ENCODE data around the gene PCSK2. TPM values are rescaled to one million over a fixed set of nuclear protein-coding genes. Genes with fewer than 3 reads are reported as not detected.

The PCSK2 gene
- total and polyA plus RNA-seq, 2 of the 8 experiments (the other 6 are each of a cell fraction or from before 2014, with no cell fraction given), result 1.9 to 4.2 TPM

DNA sequence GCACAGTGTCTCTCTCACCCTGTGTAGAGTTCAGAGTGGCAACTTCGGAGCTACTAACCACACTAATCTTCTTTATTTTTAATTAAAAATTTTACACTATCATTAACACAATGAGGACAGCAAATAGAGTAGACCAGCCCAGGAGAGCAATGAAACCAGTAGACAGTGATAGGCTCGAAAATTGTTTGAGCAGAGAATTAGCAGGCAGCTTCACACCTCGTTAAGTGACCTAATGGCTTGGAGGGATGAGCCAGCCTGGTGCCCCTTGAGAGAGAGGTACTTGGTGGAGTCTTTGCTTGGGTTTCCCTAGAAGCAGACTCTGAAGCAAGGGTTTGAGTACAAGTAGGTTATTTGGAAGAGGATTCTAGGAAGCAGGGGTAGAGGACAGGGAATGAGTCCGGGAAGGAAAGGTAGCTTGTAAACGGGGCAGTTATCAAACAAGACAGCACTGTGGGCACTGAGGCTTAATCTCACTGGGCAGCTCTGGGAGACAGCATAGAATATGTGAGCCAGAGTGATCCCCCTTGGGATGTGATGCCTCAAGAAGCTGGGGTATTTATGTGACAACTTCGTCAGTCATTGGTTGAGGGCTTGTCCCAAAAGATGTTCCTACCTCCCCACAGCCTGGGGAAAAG is 146.1 kb downstream of the PCSK2 start:
- DNase-seq (ENCODE audit: low read depth in 1 of 2, low spot score in 2 of 2), result no peak
- Histone ChIP-seq H3K9me3 (ENCODE audit: insufficient read depth in 2 of 2, low read depth in 1 of 2, low read length in 1 of 2) (no peaks in the 10 kb centered on the region), H3K18ac (ENCODE audit: extremely low read depth, low read length) (no peak overlapping the region), H3K56ac (replicated peaks; ENCODE audit: insufficient read length, low read depth, low read length) (no peak overlapping the region), H3K79me2 (ENCODE audit: control insufficient read depth in 1 of 2, insufficient read depth in 2 of 2, low read length in 2 of 2) (no peaks in the 10 kb centered on the region), H3K14ac (ENCODE audit: insufficient read length) (no peak overlapping the region), H2AFZ (ENCODE audit: low read length) (no peak overlapping the region), H4K8ac (ENCODE audit: extremely low read depth, insufficient read depth, low read length) (no peak overlapping the region), H2BK20ac (ENCODE audit: low read length) (no peak overlapping the region), H4K5ac (ENCODE audit: insufficient read length, low read depth, low read length) (no peak overlapping the region), H3K27me3 (replicated peaks in 1 of 4; ENCODE audit: control insufficient read depth in 3 of 4, extremely low read depth in 1 of 4, insufficient read depth in 3 of 4, low read length in 3 of 4) (no peaks in the 10 kb centered on the region), H3K4me1 (replicated peaks in 1 of 4; ENCODE audit: control insufficient read depth in 3 of 4, insufficient read depth in 4 of 4, low read length in 3 of 4) (0 out of 7 replicates have a peak, but pooled peaks cover 0 to 2% (median 0%) of the 10 kb centered on the region in 4 experiments), H3K4me3 (ENCODE audit: extremely low read depth in 1 of 4, insufficient read depth in 2 of 4, low read depth in 3 of 4, low read length in 4 of 4) (no peak overlapping the region), H3K4ac (replicated peaks; ENCODE audit: insufficient read length, low read depth, low read length) (no peak overlapping the region), H3K9ac (replicated peaks in 1 of 4; ENCODE audit: extremely low read depth in 1 of 4, low read depth in 3 of 4, low read length in 3 of 4) (no peak overlapping the region), H4K91ac (replicated peaks; ENCODE audit: insufficient read length, low read length) (no peak overlapping the region), H4K20me1 (replicated peaks in 1 of 2; ENCODE audit: control insufficient read depth in 1 of 2, insufficient read depth in 2 of 2, low read length in 2 of 2) (no peaks in the 10 kb centered on the region), H2BK5ac (ENCODE audit: low read depth, low read length) (no peak overlapping the region), H3K23me2 (ENCODE audit: low read depth, low read length) (no peaks in the 10 kb centered on the region), H3K4me2 (ENCODE audit: insufficient read depth in 1 of 2, low read depth in 2 of 2, low read length in 2 of 2) (no peak overlapping the region), H3K27ac (ENCODE audit: low read depth, low read length) (no peak overlapping the region), H3K79me1 (ENCODE audit: low read depth, low read length) (no peaks in the 10 kb centered on the region), H2BK12ac (ENCODE audit: low read depth, low read length) (no peak overlapping the region), H2AK5ac (ENCODE audit: low read depth, low read length) (no peak overlapping the region), H3K23ac (ENCODE audit: insufficient read length) (no peak overlapping the region), H3K36me3 (ENCODE audit: control insufficient read depth in 2 of 4, insufficient read depth in 4 of 4, low read length in 3 of 4) (no peaks in the 10 kb centered on the region), H2BK120ac (replicated peaks; ENCODE audit: low read depth, low read length) (no peak overlapping the region), H2BK15ac (ENCODE audit: low read length) (no peak overlapping the region)
- FAIRE-seq, result no peak
- ChIA-PET POLR2A (ENCODE audit: partially characterized antibody) (no interaction called here), CTCF (ENCODE audit: partially characterized antibody) (interaction anchor here (0.8 to 2.5 kb wide), 4 partner anchors 10 to 571 kb away, joined by 3 to 6 read pairs (median 4); no protein-coding TSS in a partner anchor)
- TF ChIP-seq SP1 (IDR thresholded peaks at IDR 0.05; ENCODE audit: low read depth, low read length) (no peak), TCF12 (IDR thresholded peaks at IDR 0.05; ENCODE audit: low read depth, low read length) (no peak), HDAC6 (IDR thresholded peaks at IDR 0.05; ENCODE audit: low read depth, low read length) (no peak), GTF2F1 (IDR thresholded peaks at IDR 0.05; ENCODE audit: borderline replicate concordance, low read depth, low read length) (no peak), BCL11A (IDR thresholded peaks at IDR 0.05; ENCODE audit: low read depth in 2 of 2, low read length in 2 of 2) (no peak), YY1 (IDR thresholded peaks at IDR 0.05; ENCODE audit: low read depth, low read length) (no peak), SAP30 (IDR thresholded peaks at IDR 0.05; ENCODE audit: insufficient read depth, insufficient replicate concordance, low read length) (no peak), GABPA (IDR thresholded peaks at IDR 0.05; ENCODE audit: borderline replicate concordance, insufficient read depth, low read length) (no peak), RXRA (IDR thresholded peaks at IDR 0.05; ENCODE audit: insufficient read depth, low read depth, low read length) (no peak), SP4 (IDR thresholded peaks at IDR 0.05; ENCODE audit: low read length) (no peak), PHF8 (conservative IDR thresholded peaks at IDR 0.05; ENCODE audit: low read depth, low read length) (no peak), HDAC2 (IDR thresholded peaks at IDR 0.05; ENCODE audit: borderline replicate concordance in 1 of 2, low read depth in 2 of 2, low read length in 2 of 2) (no peak)
- 80% methylated on average over 6 of the region's 6 CpGs; no CpG with 5 or more reads in 1 of the 2 experiments for WGBS, 2 experiments (ENCODE audit: extremely low coverage in 1 of 2, insufficient coverage in 1 of 2, insufficient read length in 1 of 2, insufficient replicate concordance in 2 of 2, low coverage in 1 of 2, low lambda C conversion rate in 2 of 2, missing lambda C conversion rate in 1 of 2)

All from H1 (cell line).